GM23338 (cell line): ENCODE results near the gene CCDC174. TPM values are rescaled to one million over a fixed set of nuclear protein-coding genes. Genes with fewer than 3 reads are reported as not detected.

Experiments used
- ATAC-seq: fragments of 200-7000 bp; cut with Tn5 transposase; 3 replicates; pipeline ENCODE4 v1.9.1; 2020
- DNase-seq: peaks from one replicate; pipeline ENCODE4 v3.0.0-alpha.2; 2015; ENCODE audit warnings: low spot score
- H2AFZ ChIP-seq: fragments of 200-600 bp; sonication (generic); 2 replicates; pipeline ENCODE4 v1.8.0; 2016; ENCODE audit warnings: antibody characterized with exemption, mild to moderate bottlenecking, moderate library complexity
- H3F3A ChIP-seq: fragments of 200-600 bp; sonication (generic); replicated peaks from 2 replicates; pipeline ENCODE4 v1.8.0; 2017; ENCODE audit warnings: antibody characterized with exemption, mixed run types, low read depth
- H3K27ac ChIP-seq: fragments of 200-600 bp; sonication (generic); 2 replicates; pipeline ENCODE4 v1.6.1; 2016; ENCODE audit warnings: low read depth
- H3K27me3 ChIP-seq: fragments of 200-600 bp; sonication (generic); 2 replicates; pipeline ENCODE4 v1.8.0; 2016; ENCODE audit warnings: mild to moderate bottlenecking, mixed run types, moderate library complexity; ENCODE audit not compliant: insufficient read depth
- H3K36me3 ChIP-seq: fragments of 200-600 bp; sonication (generic); 2 replicates; pipeline ENCODE4 v1.8.0; 2016; ENCODE audit warnings: mild to moderate bottlenecking; ENCODE audit not compliant: insufficient read depth
- H3K4me1 ChIP-seq: fragments of 200-600 bp; sonication (generic); 2 replicates; pipeline ENCODE4 v1.8.0; 2016; ENCODE audit warnings: mild to moderate bottlenecking, moderate library complexity; ENCODE audit not compliant: insufficient read depth
- H3K4me2 ChIP-seq: fragments of 200-600 bp; sonication (generic); 2 replicates; pipeline ENCODE4 v1.7.1; 2017; ENCODE audit warnings: mixed run types
- H3K4me3 ChIP-seq: fragments of 200-600 bp; sonication (generic); 2 replicates; pipeline ENCODE4 v1.6.1; 2016; ENCODE audit warnings: mixed run types
- H3K79me2 ChIP-seq: fragments of 200-600 bp; sonication (generic); replicated peaks from 2 replicates; pipeline ENCODE4 v1.8.0; 2017; ENCODE audit warnings: mild to moderate bottlenecking; ENCODE audit not compliant: insufficient read depth
- H3K9me2 ChIP-seq: fragments of 200-600 bp; sonication (generic); 2 replicates; pipeline ENCODE4 v1.8.0; 2017; ENCODE audit not compliant: insufficient read depth
- H4K20me1 ChIP-seq: fragments of 200-600 bp; sonication (generic); replicated peaks from 2 replicates; pipeline ENCODE4 v1.8.0; 2017; ENCODE audit warnings: mild to moderate bottlenecking; ENCODE audit not compliant: insufficient read depth
- H3K27ac Mint-ChIP-seq: 2 replicates; pipeline ENCODE4 v1.8.0; 2020; ENCODE audit warnings: inconsistent platforms, mild to moderate bottlenecking, moderate library complexity, mixed read lengths
- H3K27me3 Mint-ChIP-seq: 3 replicates; pipeline ENCODE4 v1.8.0; 2022; ENCODE audit warnings: low read depth, mild to moderate bottlenecking, moderate library complexity, mixed read lengths, inconsistent platforms; ENCODE audit not compliant: insufficient read depth, poor library complexity
- H3K36me3 Mint-ChIP-seq: 3 replicates; pipeline ENCODE4 v1.8.0; 2021; ENCODE audit warnings: low read depth, mild to moderate bottlenecking, inconsistent platforms, moderate library complexity, mixed read lengths
- H3K4me1 Mint-ChIP-seq: 3 replicates; pipeline ENCODE4 v1.8.0; 2020; ENCODE audit warnings: mild to moderate bottlenecking, inconsistent platforms, mixed read lengths
- H3K4me3 Mint-ChIP-seq: 3 replicates; pipeline ENCODE4 v1.8.0; 2021; ENCODE audit warnings: moderate library complexity, mild to moderate bottlenecking, inconsistent platforms, mixed read lengths
- H3K9me3 Mint-ChIP-seq: 3 replicates; pipeline ENCODE4 v1.8.0; 2020; ENCODE audit warnings: moderate library complexity, mild to moderate bottlenecking, inconsistent platforms, mixed read lengths
- CREB1 ChIP-seq: fragments of 250-450 bp; sonication (Bioruptor Pico); IDR thresholded peaks from 2 replicates; pipeline ENCODE4 v1.5.0; 2020; ENCODE audit warnings: low read depth, mild to moderate bottlenecking, moderate library complexity
- CTCF ChIP-seq, 2 experiments: fragments of 200-600 bp in 1 of 2; sonication (generic) in 1 of 2; conservative IDR thresholded peaks; 2 replicates each; pipeline versions ENCODE4 v1.5.1 to v1.6.1; 2016 to 2017; ENCODE audit warnings: antibody characterized with exemption in 2 of 2, low read depth in 2 of 2, mild to moderate bottlenecking in 2 of 2, moderate library complexity in 1 of 2
- ETS1 ChIP-seq: IDR thresholded peaks from 2 replicates; pipeline ENCODE4 v1.6.1; 2016; ENCODE audit warnings: antibody characterized with exemption
- EZH2 ChIP-seq: fragments of 200-600 bp; sonication (generic); IDR thresholded peaks from one replicate; pipeline ENCODE4 v1.8.0; 2017; ENCODE audit warnings: antibody characterized with exemption, mild to moderate bottlenecking, low read depth; ENCODE audit not compliant: unreplicated experiment
- EZH2phosphoT487 ChIP-seq: fragments of 200-600 bp; sonication (generic); IDR thresholded peaks from one replicate; pipeline ENCODE4 v1.8.1; 2018; ENCODE audit warnings: antibody characterized with exemption; ENCODE audit not compliant: unreplicated experiment
- JUNB ChIP-seq: IDR thresholded peaks from one replicate; pipeline ENCODE4 v1.6.1; 2016; ENCODE audit warnings: antibody characterized with exemption; ENCODE audit not compliant: unreplicated experiment
- NANOG ChIP-seq: IDR thresholded peaks from 2 replicates; pipeline ENCODE4 v1.6.1; 2016; ENCODE audit warnings: antibody characterized with exemption, borderline replicate concordance
- POLR2AphosphoS5 ChIP-seq: IDR thresholded peaks from 2 replicates; pipeline ENCODE4 v1.6.1; 2016; ENCODE audit warnings: antibody characterized with exemption, low read depth
- REST ChIP-seq: IDR thresholded peaks from one replicate; pipeline ENCODE4 v1.6.1; 2018; ENCODE audit warnings: antibody characterized with exemption; ENCODE audit not compliant: unreplicated experiment
- STAT1 ChIP-seq: IDR thresholded peaks from one replicate; pipeline ENCODE4 v1.6.1; 2016; ENCODE audit warnings: antibody characterized with exemption; ENCODE audit not compliant: unreplicated experiment
- ZNF114 ChIP-seq: fragments of 250-450 bp; sonication (Bioruptor Pico); IDR thresholded peaks from 2 replicates; pipeline ENCODE4 v1.5.0; 2020; ENCODE audit warnings: mild to moderate bottlenecking, moderate library complexity
- ZNF331 ChIP-seq: fragments of 250-450 bp; sonication (Bioruptor Pico); IDR thresholded peaks from 2 replicates; pipeline ENCODE4 v1.5.0; 2020; ENCODE audit warnings: low read depth, mild to moderate bottlenecking, moderate library complexity
- ZNF462 ChIP-seq: fragments of 250-450 bp; sonication (Bioruptor Pico); IDR thresholded peaks from 2 replicates; pipeline ENCODE4 v1.5.0; 2020; ENCODE audit warnings: mild to moderate bottlenecking, moderate library complexity
- polyA plus RNA-seq: library from polyadenylated mRNA; unstranded; fragments of >200 nt; fragmentation: Nextera tagmentation; extraction: Ambion mirVana; gene quantifications from 2 replicates; pipeline ENCODE4 v1.2.1, GENCODE V29; 2016
- total RNA-seq: library from RNA; depleted of rRNA; stranded (reverse); fragments of >200 nt; shearing (Covaris generic); gene quantifications from 2 replicates; pipeline ENCODE4 v1.2.3, GENCODE V29; 2014

The CCDC174 gene
- total and polyA plus RNA-seq, 2 experiments from 2014 or later: 11.2 to 46.3 TPM

GRCh38 chr3:14609506-14609905 is 42.1 kb upstream of the CCDC174 start:
- Histone ChIP-seq H3K27me3 (no peaks in the 10 kb centered on the region), H3K4me2 (no peak overlapping the region), H4K20me1 (no peaks in the 10 kb centered on the region), H3K9me2 (no peaks in the 10 kb centered on the region), H3K27ac (no peak overlapping the region), H3F3A (no peaks in the 10 kb centered on the region), H2AFZ (no peak overlapping the region), H3K36me3 (no peaks in the 10 kb centered on the region), H3K4me3 (no peak overlapping the region), H3K4me1 (no peaks in the 10 kb centered on the region), H3K79me2 (no peaks in the 10 kb centered on the region)
- no peak overlapping the region for H3K27ac Mint-ChIP-seq
- peaks cover 10% of the 10 kb centered on the region; the same call in 1 of the 3 replicates for H3K4me1 Mint-ChIP-seq
- no peaks in the 10 kb centered on the region for H3K27me3 Mint-ChIP-seq
- no peak for ATAC-seq
- no peaks in the 10 kb centered on the region for H3K9me3 Mint-ChIP-seq
- no peak for TF ChIP-seq NANOG
- TF ChIP-seq STAT1: no peak
- no peak for TF ChIP-seq EZH2phosphoT487
- TF ChIP-seq POLR2AphosphoS5: no peak
- no peak for TF ChIP-seq EZH2
- no peak for TF ChIP-seq REST
- TF ChIP-seq ZNF462: no peak
- no peak for TF ChIP-seq ZNF331 (CRISPR knock-in tag)
- no peak for TF ChIP-seq ETS1
- TF ChIP-seq ZNF114 (CRISPR knock-in tag): no peak
- TF ChIP-seq JUNB: no peak
- TF ChIP-seq CTCF (conservative IDR thresholded peaks at IDR 0.05; ENCODE audit: low read depth in 2 of 2): no peak
- TF ChIP-seq CREB1 (CRISPR knock-in tag): no peak
- H3K4me3 Mint-ChIP-seq: no peak overlapping the region
- no peak for DNase-seq
- no peaks in the 10 kb centered on the region for H3K36me3 Mint-ChIP-seq
